ENCODE results near the gene NCDN. TPM values are rescaled to one million over a fixed set of nuclear protein-coding genes. Genes with fewer than 3 reads are reported as not detected.

Gene NCDN
- total RNA-seq, 1 experiment from 2014 or later, result 39.2 TPM

DNA sequence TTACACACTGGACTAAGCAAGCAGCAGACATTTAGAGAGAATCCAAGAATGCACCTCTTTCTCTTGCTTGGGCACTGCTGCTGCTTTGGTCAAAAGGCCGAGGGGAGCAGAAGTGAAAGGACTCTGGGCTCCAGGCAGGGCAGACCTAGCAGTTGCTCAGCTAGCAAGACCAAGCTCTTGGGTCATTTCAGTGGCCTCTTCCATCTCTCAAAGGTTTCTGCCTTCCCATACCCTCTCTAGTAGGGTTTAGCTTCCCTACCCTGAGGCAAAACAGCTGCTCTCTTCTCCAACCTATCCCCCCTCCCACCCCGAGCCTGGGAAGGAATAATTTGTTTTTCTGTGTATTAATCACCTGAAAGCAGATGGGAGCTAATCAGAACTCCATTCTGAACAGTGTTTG, 41.3 kb downstream of the NCDN start (continued):
- TF ChIP-seq, protein P1, sequence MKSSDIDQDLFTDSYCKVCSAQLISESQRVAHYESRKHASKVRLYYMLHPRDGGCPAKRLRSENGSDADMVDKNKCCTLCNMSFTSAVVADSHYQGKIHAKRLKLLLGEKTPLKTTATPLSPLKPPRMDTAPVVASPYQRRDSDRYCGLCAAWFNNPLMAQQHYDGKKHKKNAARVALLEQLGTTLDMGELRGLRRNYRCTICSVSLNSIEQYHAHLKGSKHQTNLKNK (CRISPR knock-in tag; IDR thresholded peaks at IDR 0.05), result no peak
- TF ChIP-seq ZNF138 (CRISPR knock-in tag; conservative IDR thresholded peaks at IDR 0.05) (no peak), IRF2 (CRISPR knock-in tag; IDR thresholded peaks at IDR 0.05; ENCODE audit: borderline replicate concordance, low read depth) (no peak), ETV6 (CRISPR knock-in tag; IDR thresholded peaks at IDR 0.05) (no peak)
- TF ChIP-seq, protein P2, sequence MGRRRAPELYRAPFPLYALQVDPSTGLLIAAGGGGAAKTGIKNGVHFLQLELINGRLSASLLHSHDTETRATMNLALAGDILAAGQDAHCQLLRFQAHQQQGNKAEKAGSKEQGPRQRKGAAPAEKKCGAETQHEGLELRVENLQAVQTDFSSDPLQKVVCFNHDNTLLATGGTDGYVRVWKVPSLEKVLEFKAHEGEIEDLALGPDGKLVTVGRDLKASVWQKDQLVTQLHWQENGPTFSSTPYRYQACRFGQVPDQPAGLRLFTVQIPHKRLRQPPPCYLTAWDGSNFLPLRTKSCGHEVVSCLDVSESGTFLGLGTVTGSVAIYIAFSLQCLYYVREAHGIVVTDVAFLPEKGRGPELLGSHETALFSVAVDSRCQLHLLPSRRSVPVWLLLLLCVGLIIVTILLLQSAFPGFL (CRISPR knock-in tag; IDR thresholded peaks at IDR 0.05; ENCODE audit: borderline replicate concordance), result no peak

DNA sequence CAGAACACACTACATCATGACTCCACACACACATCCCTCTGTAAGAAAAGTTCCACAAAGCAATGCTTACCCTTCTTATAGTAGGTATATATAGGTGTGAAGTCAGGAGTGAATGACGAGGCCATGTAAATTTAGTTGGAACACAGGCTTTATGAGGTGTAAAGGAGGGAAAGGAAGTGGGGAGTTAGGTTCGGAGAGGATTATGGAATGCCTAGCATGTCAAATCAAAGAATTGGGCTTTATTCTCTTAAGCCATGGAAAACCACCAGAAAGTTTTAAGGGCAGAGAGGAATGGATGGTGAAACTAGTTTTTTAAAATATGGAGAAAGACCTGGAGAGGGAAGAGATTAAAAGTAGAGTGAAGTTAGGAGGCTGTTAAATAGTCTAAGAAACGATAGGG, 41.8 kb downstream of the NCDN start:
- CTCF ChIA-PET, result interaction anchor here (1.1 to 1.4 kb wide), 2 partner anchors 35 to 116 kb away, joined by 5 read pairs; no protein-coding TSS in a partner anchor
- POLR2A ChIA-PET, result no interaction called here
- DNase-seq (ENCODE audit: low spot score) (no peak), ATAC-seq (no peak)
- Mint-ChIP-seq H3K27me3 (ENCODE audit: low read depth) (no peaks in the 10 kb centered on the region), H3K27ac (peak overlapping the region; percentile 25; the same call in 1 of the 2 replicates), H3K9me3 (no peaks in the 10 kb centered on the region), H3K36me3 (peaks cover 22% of the 10 kb centered on the region), H3K4me1 (peaks cover 9% of the 10 kb centered on the region; the same call in 1 of the 2 replicates), H3K4me3 (no peak overlapping the region)
- TF ChIP-seq, protein P3, sequence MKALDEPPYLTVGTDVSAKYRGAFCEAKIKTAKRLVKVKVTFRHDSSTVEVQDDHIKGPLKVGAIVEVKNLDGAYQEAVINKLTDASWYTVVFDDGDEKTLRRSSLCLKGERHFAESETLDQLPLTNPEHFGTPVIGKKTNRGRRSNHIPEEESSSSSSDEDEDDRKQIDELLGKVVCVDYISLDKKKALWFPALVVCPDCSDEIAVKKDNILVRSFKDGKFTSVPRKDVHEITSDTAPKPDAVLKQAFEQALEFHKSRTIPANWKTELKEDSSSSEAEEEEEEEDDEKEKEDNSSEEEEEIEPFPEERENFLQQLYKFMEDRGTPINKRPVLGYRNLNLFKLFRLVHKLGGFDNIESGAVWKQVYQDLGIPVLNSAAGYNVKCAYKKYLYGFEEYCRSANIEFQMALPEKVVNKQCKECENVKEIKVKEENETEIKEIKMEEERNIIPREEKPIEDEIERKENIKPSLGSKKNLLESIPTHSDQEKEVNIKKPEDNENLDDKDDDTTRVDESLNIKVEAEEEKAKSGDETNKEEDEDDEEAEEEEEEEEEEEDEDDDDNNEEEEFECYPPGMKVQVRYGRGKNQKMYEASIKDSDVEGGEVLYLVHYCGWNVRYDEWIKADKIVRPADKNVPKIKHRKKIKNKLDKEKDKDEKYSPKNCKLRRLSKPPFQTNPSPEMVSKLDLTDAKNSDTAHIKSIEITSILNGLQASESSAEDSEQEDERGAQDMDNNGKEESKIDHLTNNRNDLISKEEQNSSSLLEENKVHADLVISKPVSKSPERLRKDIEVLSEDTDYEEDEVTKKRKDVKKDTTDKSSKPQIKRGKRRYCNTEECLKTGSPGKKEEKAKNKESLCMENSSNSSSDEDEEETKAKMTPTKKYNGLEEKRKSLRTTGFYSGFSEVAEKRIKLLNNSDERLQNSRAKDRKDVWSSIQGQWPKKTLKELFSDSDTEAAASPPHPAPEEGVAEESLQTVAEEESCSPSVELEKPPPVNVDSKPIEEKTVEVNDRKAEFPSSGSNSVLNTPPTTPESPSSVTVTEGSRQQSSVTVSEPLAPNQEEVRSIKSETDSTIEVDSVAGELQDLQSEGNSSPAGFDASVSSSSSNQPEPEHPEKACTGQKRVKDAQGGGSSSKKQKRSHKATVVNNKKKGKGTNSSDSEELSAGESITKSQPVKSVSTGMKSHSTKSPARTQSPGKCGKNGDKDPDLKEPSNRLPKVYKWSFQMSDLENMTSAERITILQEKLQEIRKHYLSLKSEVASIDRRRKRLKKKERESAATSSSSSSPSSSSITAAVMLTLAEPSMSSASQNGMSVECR (CRISPR knock-in tag; IDR thresholded peaks at IDR 0.05; ENCODE audit: borderline replicate concordance), result no peak
- TF ChIP-seq, protein P4, sequence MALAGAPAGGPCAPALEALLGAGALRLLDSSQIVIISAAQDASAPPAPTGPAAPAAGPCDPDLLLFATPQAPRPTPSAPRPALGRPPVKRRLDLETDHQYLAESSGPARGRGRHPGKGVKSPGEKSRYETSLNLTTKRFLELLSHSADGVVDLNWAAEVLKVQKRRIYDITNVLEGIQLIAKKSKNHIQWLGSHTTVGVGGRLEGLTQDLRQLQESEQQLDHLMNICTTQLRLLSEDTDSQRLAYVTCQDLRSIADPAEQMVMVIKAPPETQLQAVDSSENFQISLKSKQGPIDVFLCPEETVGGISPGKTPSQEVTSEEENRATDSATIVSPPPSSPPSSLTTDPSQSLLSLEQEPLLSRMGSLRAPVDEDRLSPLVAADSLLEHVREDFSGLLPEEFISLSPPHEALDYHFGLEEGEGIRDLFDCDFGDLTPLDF (CRISPR knock-in tag; IDR thresholded peaks at IDR 0.05), result no peak
- TF ChIP-seq, protein P5, sequence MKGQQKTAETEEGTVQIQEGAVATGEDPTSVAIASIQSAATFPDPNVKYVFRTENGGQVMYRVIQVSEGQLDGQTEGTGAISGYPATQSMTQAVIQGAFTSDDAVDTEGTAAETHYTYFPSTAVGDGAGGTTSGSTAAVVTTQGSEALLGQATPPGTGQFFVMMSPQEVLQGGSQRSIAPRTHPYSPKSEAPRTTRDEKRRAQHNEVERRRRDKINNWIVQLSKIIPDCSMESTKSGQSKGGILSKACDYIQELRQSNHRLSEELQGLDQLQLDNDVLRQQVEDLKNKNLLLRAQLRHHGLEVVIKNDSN (CRISPR knock-in tag; IDR thresholded peaks at IDR 0.05), result no peak
- TF ChIP-seq KAT7 (CRISPR knock-in tag; IDR thresholded peaks at IDR 0.05; ENCODE audit: borderline replicate concordance), result no peak
- TF ChIP-seq, protein P2 (CRISPR knock-in tag; IDR thresholded peaks at IDR 0.05; ENCODE audit: borderline replicate concordance), result no peak
- TF ChIP-seq, protein P6, sequence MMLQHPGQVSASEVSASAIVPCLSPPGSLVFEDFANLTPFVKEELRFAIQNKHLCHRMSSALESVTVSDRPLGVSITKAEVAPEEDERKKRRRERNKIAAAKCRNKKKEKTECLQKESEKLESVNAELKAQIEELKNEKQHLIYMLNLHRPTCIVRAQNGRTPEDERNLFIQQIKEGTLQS (CRISPR knock-in tag; conservative IDR thresholded peaks at IDR 0.05), result no peak
- no peak for TF ChIP-seq SOX15 (CRISPR knock-in tag; IDR thresholded peaks at IDR 0.05)
- no peak for TF ChIP-seq RELA (CRISPR knock-in tag; IDR thresholded peaks at IDR 0.05; ENCODE audit: borderline replicate concordance)
- TF ChIP-seq, protein P7, sequence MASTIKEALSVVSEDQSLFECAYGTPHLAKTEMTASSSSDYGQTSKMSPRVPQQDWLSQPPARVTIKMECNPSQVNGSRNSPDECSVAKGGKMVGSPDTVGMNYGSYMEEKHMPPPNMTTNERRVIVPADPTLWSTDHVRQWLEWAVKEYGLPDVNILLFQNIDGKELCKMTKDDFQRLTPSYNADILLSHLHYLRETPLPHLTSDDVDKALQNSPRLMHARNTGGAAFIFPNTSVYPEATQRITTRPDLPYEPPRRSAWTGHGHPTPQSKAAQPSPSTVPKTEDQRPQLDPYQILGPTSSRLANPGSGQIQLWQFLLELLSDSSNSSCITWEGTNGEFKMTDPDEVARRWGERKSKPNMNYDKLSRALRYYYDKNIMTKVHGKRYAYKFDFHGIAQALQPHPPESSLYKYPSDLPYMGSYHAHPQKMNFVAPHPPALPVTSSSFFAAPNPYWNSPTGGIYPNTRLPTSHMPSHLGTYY (CRISPR knock-in tag; IDR thresholded peaks at IDR 0.05), result no peak
- TF ChIP-seq NFE2L1 (CRISPR knock-in tag; IDR thresholded peaks at IDR 0.05), result no peak
- no peak for TF ChIP-seq ESRRA (CRISPR knock-in tag; IDR thresholded peaks at IDR 0.05; ENCODE audit: borderline replicate concordance)

Data from WTC11 (cell line).